H1 (cell line): ENCODE results near the gene LAYN. TPM values are rescaled to one million over a fixed set of nuclear protein-coding genes. Genes with fewer than 3 reads are reported as not detected.

Experiments
- CTCF ChIA-PET: fragments of 300-600 bp; sonication (Branson Sonifier 250); formaldehyde crosslinking; loops from one replicate; lab custom pipeline; 2021; ENCODE audit not compliant: partially characterized antibody; lab: Charles Lee
- POLR2A ChIA-PET: fragments of 300-600 bp; sonication (Branson Sonifier 250); formaldehyde crosslinking; loops from one replicate; lab custom pipeline; 2021; ENCODE audit warnings: inconsistent platforms; ENCODE audit not compliant: partially characterized antibody; lab: Charles Lee
- DNase-seq, 2 experiments: peaks; one replicate each; pipeline versions ENCODE4 v3.0.0 to v3.0.0-alpha.2; 2010 to 2022; ENCODE audit warnings: low spot score in 2 of 2, low read depth in 1 of 2, mixed read lengths in 1 of 2
- FAIRE-seq: peaks from 2 replicates; lab custom pipeline; 2011; peaks lifted over from hg19 to GRCh38; lab: Jason Lieb, UNC
- H2AFZ ChIP-seq: 2 replicates; pipeline ENCODE4 v1.8.1; 2012; ENCODE audit warnings: low read length, inconsistent platforms
- H2AK5ac ChIP-seq: 2 replicates; pipeline ENCODE4 v1.6.1; 2013; ENCODE audit warnings: low read depth, low read length
- H2BK120ac ChIP-seq: replicated peaks from 2 replicates; pipeline ENCODE3; 2013; ENCODE audit warnings: low read depth, low read length, inconsistent platforms
- H2BK12ac ChIP-seq: 2 replicates; pipeline ENCODE4 v1.6.1; 2013; ENCODE audit warnings: low read depth, low read length
- H2BK15ac ChIP-seq: 2 replicates; pipeline ENCODE4 v1.6.1; 2013; ENCODE audit warnings: low read length
- H2BK20ac ChIP-seq: 2 replicates; pipeline ENCODE4 v1.6.1; 2013; ENCODE audit warnings: low read length
- H2BK5ac ChIP-seq: 2 replicates; pipeline ENCODE4 v1.6.1; 2013; ENCODE audit warnings: low read depth, low read length
- H3K14ac ChIP-seq: 2 replicates; pipeline ENCODE4 v1.6.1; 2013; ENCODE audit warnings: inconsistent platforms; ENCODE audit not compliant: insufficient read length
- H3K18ac ChIP-seq: 2 replicates; pipeline ENCODE4 v1.6.1; 2013; ENCODE audit warnings: low read length; ENCODE audit errors: extremely low read depth
- H3K23ac ChIP-seq: 2 replicates; pipeline ENCODE4 v1.6.1; 2013; ENCODE audit warnings: inconsistent platforms; ENCODE audit not compliant: insufficient read length
- H3K23me2 ChIP-seq: 2 replicates; pipeline ENCODE4 v1.6.1; 2013; ENCODE audit warnings: low read depth, low read length
- H3K27ac ChIP-seq: 2 replicates; pipeline ENCODE4 v1.6.1; 2011; ENCODE audit warnings: low read depth, low read length, inconsistent platforms
- H3K27me3 ChIP-seq, 4 experiments: replicated peaks in 1 of 4; 1 replicate in 1 of 4; 2 replicates in 3 of 4; pipeline versions ENCODE4 v1.6.1 to v1.8.1; 2011 to 2013; ENCODE audit warnings: low read length in 3 of 4, mild to moderate bottlenecking in 3 of 4, inconsistent platforms in 2 of 4, mixed read lengths in 2 of 4, moderate library complexity in 1 of 4; ENCODE audit not compliant: control insufficient read depth in 3 of 4, insufficient read depth in 3 of 4; ENCODE audit errors: extremely low read depth in 1 of 4
- H3K36me3 ChIP-seq, 4 experiments: 2 replicates each; pipeline versions ENCODE4 v1.6.1 to v1.8.1; 2011 to 2013; ENCODE audit warnings: mild to moderate bottlenecking in 4 of 4, low read length in 3 of 4, moderate library complexity in 2 of 4, control low read depth in 1 of 4, inconsistent platforms in 1 of 4; ENCODE audit not compliant: insufficient read depth in 4 of 4, control insufficient read depth in 2 of 4
- H3K4ac ChIP-seq: replicated peaks from 2 replicates; pipeline ENCODE3; 2013; ENCODE audit warnings: low read length, low read depth, mixed read lengths, inconsistent platforms; ENCODE audit not compliant: insufficient read length
- H3K4me1 ChIP-seq, 4 experiments: replicated peaks in 1 of 4; 1 replicate in 1 of 4; 2 replicates in 3 of 4; pipeline versions ENCODE4 v1.6.1 to v1.8.1; 2011 to 2013; ENCODE audit warnings: low read length in 3 of 4, inconsistent platforms in 2 of 4, mixed read lengths in 1 of 4; ENCODE audit not compliant: insufficient read depth in 4 of 4, control insufficient read depth in 3 of 4
- H3K4me2 ChIP-seq, 2 experiments: 2 replicates each; pipeline versions ENCODE4 v1.6.1 to v1.8.1; 2011 to 2013; ENCODE audit warnings: low read depth in 2 of 2, low read length in 2 of 2, control low read depth in 1 of 2, inconsistent platforms in 1 of 2, mild to moderate bottlenecking in 1 of 2; ENCODE audit not compliant: insufficient read depth in 1 of 2
- H3K4me3 ChIP-seq, 4 experiments: fragments of 200-600, 300-600 bp in 1 of 4; sonication (generic), shearing (Covaris generic), sonication (Bioruptor Twin) in 1 of 4; 2 replicates each; pipeline versions ENCODE4 v1.5.1 to v1.8.1; 2011 to 2016; ENCODE audit warnings: low read length in 4 of 4, low read depth in 3 of 4, control low read depth in 2 of 4, inconsistent platforms in 2 of 4, mild to moderate bottlenecking in 2 of 4, mixed read lengths in 1 of 4, moderate library complexity in 1 of 4; ENCODE audit not compliant: insufficient read depth in 2 of 4; ENCODE audit errors: extremely low read depth in 1 of 4
- H3K56ac ChIP-seq: replicated peaks from 2 replicates; pipeline ENCODE3; 2013; ENCODE audit warnings: low read depth, mild to moderate bottlenecking, mixed read lengths, low read length, inconsistent platforms; ENCODE audit not compliant: insufficient read length
- H3K79me1 ChIP-seq: 2 replicates; pipeline ENCODE4 v1.6.1; 2013; ENCODE audit warnings: low read depth, low read length, control low read depth
- H3K79me2 ChIP-seq, 2 experiments: 2 replicates each; pipeline versions ENCODE4 v1.6.1 to v1.8.1; 2012 to 2013; ENCODE audit warnings: low read length in 2 of 2, mild to moderate bottlenecking in 2 of 2, inconsistent platforms in 1 of 2; ENCODE audit not compliant: insufficient read depth in 2 of 2, control insufficient read depth in 1 of 2
- H3K9ac ChIP-seq, 4 experiments: replicated peaks in 1 of 4; 1 replicate in 1 of 4; 2 replicates in 3 of 4; pipeline versions ENCODE4 v1.6.1 to v1.8.1; 2011 to 2013; ENCODE audit warnings: low read depth in 3 of 4, low read length in 3 of 4, control low read depth in 2 of 4, mild to moderate bottlenecking in 2 of 4, moderate library complexity in 2 of 4, inconsistent platforms in 1 of 4; ENCODE audit errors: extremely low read depth in 1 of 4
- H3K9me3 ChIP-seq, 2 experiments: 2 replicates each; pipeline versions ENCODE4 v1.6.1 to v1.8.1; 2012 to 2013; ENCODE audit warnings: mild to moderate bottlenecking in 2 of 2, moderate library complexity in 2 of 2, control low read depth in 1 of 2, inconsistent platforms in 1 of 2, low read depth in 1 of 2, low read length in 1 of 2, mixed read lengths in 1 of 2; ENCODE audit not compliant: insufficient read depth in 2 of 2
- H4K20me1 ChIP-seq, 2 experiments: replicated peaks in 1 of 2; 2 replicates each; pipeline versions ENCODE3 to v1.8.1; 2011 to 2013; ENCODE audit warnings: inconsistent platforms in 2 of 2, low read length in 2 of 2, mild to moderate bottlenecking in 1 of 2; ENCODE audit not compliant: insufficient read depth in 2 of 2, control insufficient read depth in 1 of 2
- H4K5ac ChIP-seq: 2 replicates; pipeline ENCODE4 v1.6.1; 2013; ENCODE audit warnings: low read length, low read depth, mixed read lengths, inconsistent platforms; ENCODE audit not compliant: insufficient read length
- H4K8ac ChIP-seq: 2 replicates; pipeline ENCODE4 v1.8.0; 2013; ENCODE audit warnings: mild to moderate bottlenecking, moderate library complexity, low read length, inconsistent platforms; ENCODE audit not compliant: insufficient read depth; ENCODE audit errors: extremely low read depth
- H4K91ac ChIP-seq: replicated peaks from 2 replicates; pipeline ENCODE3; 2013; ENCODE audit warnings: low read length, mixed read lengths, inconsistent platforms; ENCODE audit not compliant: insufficient read length
- CBX5 ChIP-seq: fragments of 300-800, 300-1000 bp; sonication (generic); IDR thresholded peaks from 2 replicates; pipeline ENCODE4 v1.7.1; 2016; ENCODE audit warnings: antibody characterized with exemption, low read length, low read depth
- CREB1 ChIP-seq: IDR thresholded peaks from 2 replicates; pipeline ENCODE4 v1.6.1; 2012; ENCODE audit warnings: inconsistent platforms
- GTF2F1 ChIP-seq: IDR thresholded peaks from 2 replicates; pipeline ENCODE4 v1.6.1; 2012; ENCODE audit warnings: low read depth, low read length, improper control_type of control experiment, borderline replicate concordance
- JUN ChIP-seq: IDR thresholded peaks from 2 replicates; pipeline ENCODE4 v1.6.1; 2011; ENCODE audit warnings: low read depth, mild to moderate bottlenecking, improper control_type of control experiment, low read length
- KDM4A ChIP-seq: IDR thresholded peaks from one replicate; pipeline ENCODE4 v1.7.1; 2012; ENCODE audit warnings: low read depth, mild to moderate bottlenecking, moderate library complexity, low read length, inconsistent platforms; ENCODE audit not compliant: severe bottlenecking
- MAFK ChIP-seq: IDR thresholded peaks from 2 replicates; pipeline ENCODE4 v1.6.1; 2012; ENCODE audit warnings: low read depth, mild to moderate bottlenecking, improper control_type of control experiment, low read length
- POLR2A ChIP-seq, 2 experiments: IDR thresholded peaks; 1 replicate in 1 of 2; 2 replicates in 1 of 2; pipeline ENCODE4 v1.6.1; 2011; ENCODE audit warnings: low read depth in 2 of 2, low read length in 2 of 2, mild to moderate bottlenecking in 2 of 2; ENCODE audit errors: control extremely low read depth in 1 of 2
- POLR2AphosphoS5 ChIP-seq: IDR thresholded peaks from 2 replicates; pipeline ENCODE4 v1.6.1; 2011; ENCODE audit warnings: low read depth, low read length
- POU5F1 ChIP-seq: IDR thresholded peaks from 2 replicates; pipeline ENCODE4 v1.6.1; 2011; ENCODE audit warnings: low read depth, mild to moderate bottlenecking, low read length, moderate library complexity
- RFX5 ChIP-seq: IDR thresholded peaks from 2 replicates; pipeline ENCODE4 v1.6.1; 2011; ENCODE audit warnings: low read depth, low read length, improper control_type of control experiment, borderline replicate concordance
- SIX5 ChIP-seq: IDR thresholded peaks from 2 replicates; pipeline ENCODE4 v1.6.1; 2011; ENCODE audit warnings: mild to moderate bottlenecking, low read depth, low read length
- SP1 ChIP-seq: IDR thresholded peaks from 2 replicates; pipeline ENCODE4 v1.6.1; 2011; ENCODE audit warnings: low read depth, low read length
- SRF ChIP-seq: IDR thresholded peaks from 2 replicates; pipeline ENCODE4 v1.6.1; 2011; ENCODE audit warnings: mild to moderate bottlenecking, low read depth, low read length, moderate library complexity
- TAF1 ChIP-seq: IDR thresholded peaks from 2 replicates; pipeline ENCODE4 v1.6.1; 2011; ENCODE audit warnings: mild to moderate bottlenecking, low read depth, low read length
- TAF7 ChIP-seq: optimal IDR thresholded peaks from 2 replicates; pipeline ENCODE3; 2011; ENCODE audit warnings: low read depth, mild to moderate bottlenecking, inconsistent platforms, low read length, moderate library complexity, borderline replicate concordance
- TBP ChIP-seq: IDR thresholded peaks from 2 replicates; pipeline ENCODE4 v1.6.1; 2011; ENCODE audit warnings: low read depth, low read length, improper control_type of control experiment
- ZNF274 ChIP-seq: IDR thresholded peaks from 2 replicates; pipeline ENCODE4 v1.7.0; 2012; ENCODE audit warnings: low read length, borderline replicate concordance; ENCODE audit errors: extremely low read depth
- WGBS, 2 experiments: shearing (Covaris generic) in 1 of 2; methylation state at CpG; one replicate each; pipeline versions ENCODE4 v1.1.6 to v1.1.7; 2013 to 2015; ENCODE audit warnings: low lambda C conversion rate in 2 of 2, mixed read lengths in 2 of 2, inconsistent platforms in 1 of 2, low coverage in 1 of 2, missing lambda C conversion rate in 1 of 2; ENCODE audit not compliant: insufficient replicate concordance in 2 of 2, insufficient coverage in 1 of 2, insufficient read length in 1 of 2; ENCODE audit errors: extremely low coverage in 1 of 2, missing lambda C conversion rate in 1 of 2; 5-methylcytosine and 5-hydroxymethylcytosine counted together
- polyA plus RNA-seq, 7 experiments: library from polyadenylated mRNA; depleted of rRNA in 3 of 7; stranded (reverse) in 5 of 7; unstranded in 2 of 7; fragments of >200 nt in 5 of 7; fragments of 200-250 nt in 2 of 7; gene quantifications; 1 replicate in 5 of 7; 2 replicates in 1 of 7; 4 replicates in 1 of 7; pipeline versions ENCODE4 v1.2.1 to v1.2.3, GENCODE V29; 2011 to 2013; ENCODE audit warnings: missing spikeins in 2 of 7, mixed read lengths in 2 of 7
- total RNA-seq: library from RNA; stranded (reverse); fragmentation: NEBNext Ultra II Directional; extraction: Animal tissue kit (Norgen Biotek cat#: 25700); gene quantifications from 2 replicates; pipeline ENCODE4 v1.2.1, GENCODE V29; 2021

LAYN gene
- total and polyA plus RNA-seq, 2 of the 8 experiments (the other 6 are each of a cell fraction or from before 2014, with no cell fraction given) = 4.2 to 9.3 TPM

DNA sequence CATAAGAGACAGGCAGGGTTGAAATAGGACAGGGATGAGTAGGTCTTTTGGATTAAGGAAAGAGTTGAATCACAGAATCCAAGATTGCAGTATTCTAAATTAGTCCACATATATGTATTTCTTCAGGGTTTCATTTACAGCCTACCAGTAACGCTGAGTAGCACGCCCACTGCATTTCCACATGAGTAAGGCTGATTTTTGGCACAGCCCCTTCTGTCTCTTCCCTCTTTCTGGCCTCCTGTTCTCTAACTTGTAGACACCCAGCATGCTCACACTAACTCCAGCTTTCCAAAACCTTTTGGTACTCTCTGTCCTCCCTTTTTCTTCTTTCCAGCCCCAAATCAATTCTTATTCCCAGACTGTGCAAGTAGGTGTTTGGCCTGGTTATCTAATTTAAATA is 58.0 kb downstream of the LAYN start:
- Histone ChIP-seq H3K79me2 (no peaks in the 10 kb centered on the region), H3K4me1 (peaks cover 0 to 7% (median 3%) of the 10 kb centered on the region in 4 experiments; a peak in 2 of 7 replicates), H2AFZ (no peak overlapping the region), H3K14ac (no peak overlapping the region), H3K4ac (no peak overlapping the region), H4K5ac (no peak overlapping the region), H4K20me1 (peaks cover 3 to 4% of the 10 kb centered on the region in 2 experiments), H3K27ac (no peak overlapping the region), H4K8ac (no peak overlapping the region), H2BK120ac (no peak overlapping the region), H3K56ac (no peak overlapping the region), H3K18ac (no peak overlapping the region), H4K91ac (no peak overlapping the region), H3K23ac (no peak overlapping the region), H3K79me1 (no peaks in the 10 kb centered on the region; the same call in 1 of the 2 replicates), H3K9ac (no peak overlapping the region), H2AK5ac (no peak overlapping the region), H3K23me2 (peaks cover 5% of the 10 kb centered on the region; the same call in 1 of the 2 replicates), H3K4me2 (no peak overlapping the region), H3K9me3 (no peaks in the 10 kb centered on the region), H2BK15ac (no peak overlapping the region), H2BK12ac (no peak overlapping the region), H2BK20ac (no peak overlapping the region; the same call in 1 of the 2 replicates), H3K36me3 (no peaks in the 10 kb centered on the region), H2BK5ac (no peak overlapping the region), H3K27me3 (peaks cover 0 to 12% (median 8%) of the 10 kb centered on the region in 4 experiments; a peak in 5 of 7 replicates), H3K4me3 (no peak overlapping the region)
- no peak for FAIRE-seq
- WGBS, 2 experiments = 95% methylated on average over 2 of the region's 2 CpGs; no CpG with 5 or more reads in 1 of the 2 experiments
- DNase-seq = no peak
- POLR2A ChIA-PET = no interaction called here
- no peak for TF ChIP-seq GTF2F1
- TF ChIP-seq SRF = no peak
- TF ChIP-seq RFX5 = no peak
- no peak for TF ChIP-seq TAF1
- TF ChIP-seq POLR2AphosphoS5 = no peak
- TF ChIP-seq CREB1 = no peak
- no peak for TF ChIP-seq TAF7
- TF ChIP-seq ZNF274 = no peak
- no peak for TF ChIP-seq CBX5
- TF ChIP-seq MAFK = no peak
- no peak for TF ChIP-seq POLR2A (IDR thresholded peaks at IDR 0.05; ENCODE audit: control extremely low read depth in 1 of 2, low read depth in 2 of 2, low read length in 2 of 2)
- no peak for TF ChIP-seq SIX5
- no peak for TF ChIP-seq POU5F1
- TF ChIP-seq KDM4A = no peak
- no peak for TF ChIP-seq SP1
- TF ChIP-seq TBP = no peak
- no peak for TF ChIP-seq JUN
- CTCF ChIA-PET = interaction anchor here (0.8 to 3.3 kb wide), 11 partner anchors 8 to 244 kb away, joined by 3 to 14 read pairs (median 5); no protein-coding TSS in a partner anchor
